ENCODE measurements around the gene TPRG1.
"Not testable (repeated sequence)": the region's sequence is repeated elsewhere in the genome, so short reads cannot be mapped to it uniquely, and the experiment has no call there.

Gene TPRG1

GRCh38 chr3:189312866-189313265 lies 141.1 kb downstream of the TPRG1 start:
- no peak for DNase-seq (ENCODE audit: low read depth)

GRCh38 chr3:189316296-189317019 lies 144.7 kb downstream of the TPRG1 start:
- DNase-seq (ENCODE audit: low read depth) = no peak

- no peak for DNase-seq (ENCODE audit: low read depth)
Observed at GRCh38 chr3:189317911-189318310, 146.1 kb downstream of the TPRG1 start.

- DNase-seq (ENCODE audit: low read depth) = no peak
Observed at GRCh38 chr3:189320511-189320910, 148.7 kb downstream of the TPRG1 start.

GRCh38 chr3:189322339-189322738 lies 150.6 kb downstream of the TPRG1 start:
- no peak for DNase-seq (ENCODE audit: low read depth)

GRCh38 chr3:189324538-189325138 lies 152.9 kb downstream of the TPRG1 start:
- DNase-seq (ENCODE audit: low read depth) = peak; percentile 73

- DNase-seq (ENCODE audit: low read depth) = no peak
Observed at GRCh38 chr3:189325454-189325853, 153.7 kb downstream of the TPRG1 start.

- DNase-seq (ENCODE audit: low read depth) = not testable (repeated sequence)
Observed at GRCh38 chr3:189329630-189330029, 157.9 kb downstream of the TPRG1 start.

GRCh38 chr3:189330066-189330465 lies 158.3 kb downstream of the TPRG1 start:
- DNase-seq (ENCODE audit: low read depth) = no peak

- DNase-seq (ENCODE audit: low read depth) = no peak
Observed at GRCh38 chr3:189331002-189331418, 159.2 kb downstream of the TPRG1 start.

- no peak for DNase-seq (ENCODE audit: low read depth)
Observed at GRCh38 chr3:189334064-189334920, 162.5 kb downstream of the TPRG1 start.

- no peak for DNase-seq (ENCODE audit: low read depth)
Observed at GRCh38 chr3:189337673-189338091, 165.9 kb downstream of the TPRG1 start.

- DNase-seq (ENCODE audit: low read depth) = no peak
Observed at GRCh38 chr3:189338366-189338765, 166.6 kb downstream of the TPRG1 start.

- DNase-seq (ENCODE audit: low read depth) = no peak
Observed at GRCh38 chr3:189339996-189340395, 168.2 kb downstream of the TPRG1 start.

GRCh38 chr3:189340680-189341460 lies 169.1 kb downstream of the TPRG1 start:
- DNase-seq (ENCODE audit: low read depth) = no peak

GRCh38 chr3:189342811-189343210 lies 171.0 kb downstream of the TPRG1 start:
- DNase-seq (ENCODE audit: low read depth) = no peak

- DNase-seq (ENCODE audit: low read depth) = no peak
Observed at GRCh38 chr3:189344996-189345395, 173.2 kb downstream of the TPRG1 start.

- no peak for DNase-seq (ENCODE audit: low read depth)
Observed at GRCh38 chr3:189349772-189350171, 178.0 kb downstream of the TPRG1 start.

GRCh38 chr3:189353318-189353965 lies 181.7 kb downstream of the TPRG1 start:
- DNase-seq (ENCODE audit: low read depth) = no peak

GRCh38 chr3:189353988-189354889 lies 182.5 kb downstream of the TPRG1 start:
- no peak for DNase-seq (ENCODE audit: low read depth)
